Activated T-cell treated with anti-CD3 and anti-CD28 coated beads, Interleukin-2, amount 50 U/mL, for 48 hours (primary cell): ENCODE results near the gene CNKSR1.
"Not testable (repeated sequence)": the region's sequence is repeated elsewhere in the genome, so short reads cannot be mapped to it uniquely, and the experiment has no call there.

Source experiments
- DNase-seq, 2 experiments: peaks; one replicate each; pipeline ENCODE4 v3.0.0-alpha.2; 2020

Gene CNKSR1

GRCh38 chr1:26230682-26231081 is 53.4 kb downstream of the CNKSR1 start:
- not testable (repeated sequence) for DNase-seq

- peak; percentile 99 for DNase-seq
Observed at GRCh38 chr1:26233903-26234643, 56.8 kb downstream of the CNKSR1 start, which contains the start of gene CEP85. Gene CEP85, plus strand, starts transcription at chr1:26234200. Its CDS starts 5,584 bp downstream, at chr1:26239784.

GRCh38 chr1:26234644-26235370 is 57.5 kb downstream of the CNKSR1 start:
- no peak for DNase-seq

- DNase-seq, result no peak
Observed at GRCh38 chr1:26237230-26237966, 60.1 kb downstream of the CNKSR1 start.
